Activated naive CD4-positive, alpha-beta T cell treated with anti-CD3 and anti-CD28 coated beads, Interleukin-2, amount 50 U/mL, for 24 hours (primary cell): Measurements from ENCODE around the gene CTSF.
A peak's percentile ranks its signal among the peaks of the same experiment; 100 is the strongest.
"Not testable (repeated sequence)": the region's sequence is repeated elsewhere in the genome, so short reads cannot be mapped to it uniquely, and the experiment has no call there.

Experiments used
- H3K27ac Mint-ChIP-seq: one replicate; pipeline ENCODE4 v1.8.0; 2021; ENCODE audit warnings: mild to moderate bottlenecking, mixed read lengths
- H3K27me3 Mint-ChIP-seq: one replicate; pipeline ENCODE4 v1.8.0; 2021; ENCODE audit warnings: mixed read lengths
- H3K36me3 Mint-ChIP-seq: one replicate; pipeline ENCODE4 v1.8.0; 2021; ENCODE audit warnings: mixed read lengths
- H3K4me1 Mint-ChIP-seq: one replicate; pipeline ENCODE4 v1.8.0; 2021; ENCODE audit warnings: mixed read lengths
- H3K4me3 Mint-ChIP-seq: one replicate; pipeline ENCODE4 v1.8.0; 2021; ENCODE audit warnings: mild to moderate bottlenecking, mixed read lengths
- H3K9me3 Mint-ChIP-seq: one replicate; pipeline ENCODE4 v1.8.0; 2021; ENCODE audit warnings: mixed read lengths

CTSF gene

GRCh38 chr11:66568124-66568916 lies at the start of gene CTSF:
TSS of gene CTSF (minus strand) at chr11:66568606. CDS start at chr11:66568486, 120 bp downstream.
- peak within 1 kb of the TSS; percentile 78 for H3K27ac Mint-ChIP-seq
- no peaks in the 10 kb centered on the region for H3K27me3 Mint-ChIP-seq
- H3K4me1 Mint-ChIP-seq = peaks cover 14% of the 10 kb centered on the region
- peaks cover 1% of the 10 kb centered on the region for H3K36me3 Mint-ChIP-seq
- H3K9me3 Mint-ChIP-seq = no peaks in the 10 kb centered on the region
- peak within 1 kb of the TSS; percentile 86 for H3K4me3 Mint-ChIP-seq

DNA sequence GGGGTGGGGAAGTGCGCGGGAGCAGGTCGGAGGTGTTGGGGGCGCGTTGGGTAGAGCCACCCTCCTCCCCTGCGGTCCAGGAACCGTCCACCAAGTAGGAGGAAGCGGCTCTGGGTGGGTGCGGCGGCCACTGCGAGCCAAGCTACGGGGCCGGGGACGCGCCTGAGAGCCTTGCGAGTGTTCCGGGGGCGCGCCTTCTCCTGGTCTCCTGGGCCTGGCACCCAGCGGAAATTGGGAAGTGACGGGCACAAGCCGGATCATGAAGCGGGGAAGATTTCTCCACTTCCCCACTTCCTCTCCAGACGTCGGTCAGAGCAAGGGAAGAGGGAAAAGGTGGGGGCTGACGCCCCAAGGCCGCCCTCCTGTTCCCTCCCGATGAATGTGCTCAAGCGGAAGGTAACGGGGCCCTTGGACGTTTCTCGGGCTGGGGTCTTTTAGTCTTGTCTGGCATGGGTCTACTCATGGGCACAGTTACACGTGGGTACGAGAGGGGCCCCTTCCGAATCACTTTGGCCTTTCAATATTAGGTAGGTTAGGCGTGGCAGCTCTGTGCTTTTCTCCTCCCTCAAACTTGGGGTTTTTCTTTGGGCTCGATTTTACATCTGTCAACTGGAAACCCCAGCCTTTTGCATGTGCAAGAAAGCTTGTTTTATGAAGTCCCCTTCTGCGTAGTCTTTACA lies 48.9 kb upstream of the CTSF start:
- peak overlapping the region; percentile 98 for H3K4me3 Mint-ChIP-seq

GRCh38 chr11:66616379-66617154 lies 48.2 kb upstream of the CTSF start, which contains the start of gene RBM14:
TSS of gene RBM14 (plus strand) at chr11:66616630. CDS start at chr11:66616721, 91 bp downstream.
- Mint-ChIP-seq H3K9me3 (no peaks in the 10 kb centered on the region), H3K36me3 (peaks cover 26% of the 10 kb centered on the region), H3K4me1 (peaks cover 40% of the 10 kb centered on the region), H3K27me3 (no peaks in the 10 kb centered on the region), H3K27ac (peak within 1 kb of the TSS; percentile 99), H3K4me3 (peak within 1 kb of the TSS; percentile 98)

More for the DNA sequence above, 48.9 kb upstream of the CTSF start:
- peaks cover 26% of the 10 kb centered on the region for H3K36me3 Mint-ChIP-seq
- peaks cover 46% of the 10 kb centered on the region for H3K4me1 Mint-ChIP-seq
- no peaks in the 10 kb centered on the region for H3K27me3 Mint-ChIP-seq
- H3K9me3 Mint-ChIP-seq = no peaks in the 10 kb centered on the region
- H3K27ac Mint-ChIP-seq = peak overlapping the region; percentile 99

GRCh38 chr11:66614073-66614472 lies 45.7 kb upstream of the CTSF start:
- Mint-ChIP-seq H3K36me3 (peaks cover 20% of the 10 kb centered on the region), H3K4me1 (peaks cover 36% of the 10 kb centered on the region), H3K9me3 (no peaks in the 10 kb centered on the region), H3K4me3 (no peak overlapping the region), H3K27ac (no peak overlapping the region), H3K27me3 (no peaks in the 10 kb centered on the region)

DNA sequence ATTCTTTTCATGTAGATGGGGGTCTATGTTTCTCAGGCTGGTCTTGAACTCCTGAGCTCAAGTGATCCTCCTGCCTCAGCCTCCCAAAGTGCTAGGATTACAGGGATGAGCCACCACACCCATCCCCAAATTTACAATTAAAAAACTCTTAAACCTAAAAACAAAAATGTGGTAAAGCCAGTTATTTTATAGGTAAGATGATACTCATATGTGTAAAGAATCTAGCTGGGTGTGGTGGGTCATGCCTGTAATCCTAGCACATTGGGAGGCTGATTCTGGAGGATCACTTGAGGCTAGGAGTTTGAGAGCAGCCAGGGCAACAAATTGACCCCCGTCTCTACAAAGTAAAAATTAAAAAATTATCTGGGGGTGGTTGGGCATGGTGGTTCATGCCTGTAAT lies 44.1 kb upstream of the CTSF start:
- Mint-ChIP-seq H3K4me3 (no peak overlapping the region), H3K27ac (no peak overlapping the region), H3K36me3 (peaks cover 5% of the 10 kb centered on the region), H3K4me1 (peaks cover 23% of the 10 kb centered on the region), H3K9me3 (no peaks in the 10 kb centered on the region), H3K27me3 (no peaks in the 10 kb centered on the region)

DNA sequence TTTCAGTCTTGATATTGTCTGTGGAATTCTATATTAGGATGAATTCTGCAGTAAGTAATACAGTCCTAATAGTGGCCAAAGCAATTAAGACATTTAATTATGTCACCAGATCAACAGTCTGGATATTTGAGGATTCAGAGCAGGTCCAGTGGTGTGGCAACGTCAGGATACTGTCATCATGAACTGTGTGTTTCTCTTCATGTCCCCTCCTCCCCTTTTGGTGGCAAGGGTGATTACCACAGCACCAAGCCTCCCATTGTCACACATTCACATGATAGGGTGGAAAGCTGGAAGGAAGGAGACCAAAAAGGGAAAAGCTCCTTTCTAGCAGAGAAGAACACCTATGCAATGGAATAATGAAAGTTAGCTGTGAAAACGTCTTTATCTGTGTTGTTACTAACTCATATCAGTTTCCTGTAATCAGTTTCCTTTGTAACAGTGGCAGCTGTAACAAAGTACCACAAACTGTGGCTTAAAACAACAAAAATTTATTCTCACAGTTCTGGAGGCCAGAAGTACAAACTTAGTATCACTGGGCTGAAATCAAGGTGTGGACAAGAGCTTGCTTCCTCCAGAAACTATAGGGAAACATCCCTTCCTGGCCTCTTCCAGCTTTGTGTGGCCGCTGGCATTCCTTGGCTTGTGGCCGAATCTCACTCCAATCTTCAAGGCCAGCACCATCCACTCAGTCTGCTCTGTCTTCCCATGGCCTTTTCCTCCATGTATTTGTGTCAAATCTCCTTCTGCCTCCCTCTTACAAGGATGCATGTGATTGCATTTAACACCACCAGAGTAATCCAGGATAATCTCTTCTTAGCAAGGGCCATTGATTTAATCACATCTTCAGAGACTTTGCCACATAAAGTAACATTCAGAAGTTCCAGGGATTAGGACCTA lies 41.6 kb upstream of the CTSF start:
- Mint-ChIP-seq H3K27ac (no peak overlapping the region), H3K27me3 (no peaks in the 10 kb centered on the region), H3K36me3 (no peaks in the 10 kb centered on the region), H3K9me3 (no peaks in the 10 kb centered on the region), H3K4me3 (no peak overlapping the region), H3K4me1 (peaks cover 12% of the 10 kb centered on the region)

- H3K27ac Mint-ChIP-seq = no peak overlapping the region
These were observed 38.9 kb upstream of the CTSF start for GRCh38 chr11:66607126-66607834.

GRCh38 chr11:66606608-66607007 lies 38.2 kb upstream of the CTSF start:
- H3K4me3 Mint-ChIP-seq, H3K27ac Mint-ChIP-seq, H3K36me3 Mint-ChIP-seq, H3K9me3 Mint-ChIP-seq, H3K27me3 Mint-ChIP-seq: not testable (repeated sequence)
- peaks cover 12% of the 10 kb centered on the region for H3K4me1 Mint-ChIP-seq

More at GRCh38 chr11:66607126-66607834, 38.9 kb upstream of the CTSF start:
- Mint-ChIP-seq H3K4me1 (peaks cover 12% of the 10 kb centered on the region), H3K27me3 (no peaks in the 10 kb centered on the region), H3K9me3 (no peaks in the 10 kb centered on the region), H3K36me3 (no peaks in the 10 kb centered on the region), H3K4me3 (no peak overlapping the region)

DNA sequence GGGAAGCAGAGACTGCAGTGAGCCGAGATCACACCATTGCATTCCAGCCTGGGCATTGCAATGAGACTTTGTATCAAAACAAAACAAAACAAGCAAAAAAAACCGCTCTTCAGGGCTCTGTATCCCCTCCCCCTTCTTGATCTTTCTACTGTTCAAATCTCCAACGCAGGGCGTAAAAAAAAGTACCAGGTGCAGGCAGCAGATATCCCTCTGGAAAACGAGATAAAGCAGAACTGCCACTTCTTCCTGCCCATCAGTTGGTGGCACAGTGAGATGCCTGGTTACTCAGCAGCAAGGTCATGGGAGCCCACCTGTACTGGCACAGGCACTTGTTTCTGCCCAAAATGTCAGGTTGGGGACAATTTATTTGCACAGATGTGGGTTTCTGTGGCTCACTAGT lies 35.7 kb upstream of the CTSF start:
- H3K27ac Mint-ChIP-seq = no peak overlapping the region
- no peaks in the 10 kb centered on the region for H3K36me3 Mint-ChIP-seq
- H3K4me1 Mint-ChIP-seq = no peaks in the 10 kb centered on the region
- H3K27me3 Mint-ChIP-seq = no peaks in the 10 kb centered on the region
- no peak overlapping the region for H3K4me3 Mint-ChIP-seq
- no peaks in the 10 kb centered on the region for H3K9me3 Mint-ChIP-seq

DNA sequence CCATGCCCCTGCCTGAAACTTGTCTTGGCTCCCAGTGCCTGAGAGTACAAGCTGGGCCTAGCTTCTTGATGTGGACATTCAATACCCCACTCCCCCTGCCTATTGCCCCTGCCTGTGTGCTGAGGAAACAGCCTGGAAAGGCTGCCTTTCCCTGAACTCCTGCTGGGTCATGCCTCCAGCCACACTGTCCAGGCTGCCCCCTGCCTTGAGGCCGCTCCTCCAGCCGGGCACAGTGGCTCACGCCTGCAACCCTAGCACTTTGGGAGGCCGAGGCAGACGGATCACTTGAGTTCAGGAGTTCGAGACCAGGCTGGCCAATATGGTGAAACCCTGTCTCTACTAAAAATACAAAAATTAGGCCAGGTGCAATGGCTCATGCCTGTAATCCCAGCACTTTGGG lies 34.7 kb upstream of the CTSF start:
- H3K9me3 Mint-ChIP-seq = no peaks in the 10 kb centered on the region
- H3K4me1 Mint-ChIP-seq = no peaks in the 10 kb centered on the region
- H3K27me3 Mint-ChIP-seq = no peaks in the 10 kb centered on the region
- no peak overlapping the region for H3K27ac Mint-ChIP-seq
- no peaks in the 10 kb centered on the region for H3K36me3 Mint-ChIP-seq
- no peak overlapping the region for H3K4me3 Mint-ChIP-seq

GRCh38 chr11:66600631-66601233 lies 32.3 kb upstream of the CTSF start:
- no peak overlapping the region for H3K4me3 Mint-ChIP-seq
- H3K4me1 Mint-ChIP-seq = peaks cover 8% of the 10 kb centered on the region
- no peaks in the 10 kb centered on the region for H3K36me3 Mint-ChIP-seq
- H3K27me3 Mint-ChIP-seq = no peaks in the 10 kb centered on the region
- no peak overlapping the region for H3K27ac Mint-ChIP-seq
- H3K9me3 Mint-ChIP-seq = no peaks in the 10 kb centered on the region

GRCh38 chr11:66600219-66600618 lies 31.8 kb upstream of the CTSF start:
- H3K36me3 Mint-ChIP-seq = no peaks in the 10 kb centered on the region
- no peaks in the 10 kb centered on the region for H3K27me3 Mint-ChIP-seq
- no peak overlapping the region for H3K4me3 Mint-ChIP-seq
- no peaks in the 10 kb centered on the region for H3K9me3 Mint-ChIP-seq
- no peak overlapping the region for H3K27ac Mint-ChIP-seq
- H3K4me1 Mint-ChIP-seq = peaks cover 13% of the 10 kb centered on the region

DNA sequence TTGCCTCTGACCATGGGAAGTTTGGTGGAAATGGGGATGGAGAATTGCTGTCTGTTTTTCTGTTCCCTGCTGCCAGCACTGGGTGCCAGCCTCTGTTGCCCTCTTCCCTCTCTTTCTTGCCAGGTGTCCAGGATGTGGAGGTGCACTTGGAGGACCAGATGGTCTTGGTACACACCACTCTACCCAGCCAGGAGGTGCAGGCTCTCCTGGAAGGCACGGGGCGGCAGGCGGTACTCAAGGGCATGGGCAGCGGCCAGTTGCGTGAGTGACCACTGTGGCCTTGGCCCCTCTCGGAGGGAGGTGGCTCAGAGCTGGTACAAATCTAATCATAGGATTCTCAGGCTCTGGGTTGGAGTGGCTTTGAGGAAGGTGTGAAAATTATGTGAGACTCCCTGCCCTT lies 30.6 kb upstream of the CTSF start:
- H3K36me3 Mint-ChIP-seq = no peaks in the 10 kb centered on the region
- no peaks in the 10 kb centered on the region for H3K27me3 Mint-ChIP-seq
- no peaks in the 10 kb centered on the region for H3K9me3 Mint-ChIP-seq
- no peak overlapping the region for H3K27ac Mint-ChIP-seq
- H3K4me1 Mint-ChIP-seq = peaks cover 23% of the 10 kb centered on the region
- H3K4me3 Mint-ChIP-seq = no peak overlapping the region

- Mint-ChIP-seq H3K27ac (peak overlapping the region; percentile 84), H3K27me3 (no peaks in the 10 kb centered on the region), H3K36me3 (no peaks in the 10 kb centered on the region), H3K4me1 (peaks cover 38% of the 10 kb centered on the region), H3K4me3 (peak overlapping the region; percentile 78), H3K9me3 (no peaks in the 10 kb centered on the region)
These were observed 27.0 kb upstream of the CTSF start for GRCh38 chr11:66595245-66595904.
